ENCODE measurements around the gene UGT1A9.

DNA sequence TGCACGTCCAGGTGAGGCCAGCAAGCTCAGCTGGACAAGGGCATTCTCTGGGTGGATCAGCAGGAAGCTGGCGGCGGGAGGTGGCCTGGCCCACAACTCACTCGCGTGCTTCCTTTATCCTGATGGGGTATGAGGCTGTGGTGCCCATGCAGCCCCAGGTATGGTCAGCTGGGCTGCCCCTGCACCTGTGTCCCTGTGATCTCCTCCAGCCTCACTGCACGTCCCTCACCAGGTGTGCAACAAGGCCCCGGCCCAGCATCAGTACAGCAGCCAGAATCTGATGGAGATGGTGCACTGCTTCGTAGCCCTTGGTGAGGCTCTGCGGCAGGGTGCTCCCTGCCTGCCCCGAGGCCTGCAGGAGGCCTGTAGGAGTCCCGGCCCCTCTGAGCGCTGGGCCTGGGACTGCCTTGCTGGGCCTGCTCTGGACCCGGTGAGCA lies 124.1 kb downstream of the UGT1A9 start:
- TF ChIP-seq POLR2AphosphoS5 (IDR thresholded peaks at IDR 0.05; ENCODE audit: low read depth, low read length) (no peak), TAF1 (IDR thresholded peaks at IDR 0.05; ENCODE audit: borderline replicate concordance, low read depth, low read length) (no peak), GATA2 (CRISPR knock-in tag; IDR thresholded peaks at IDR 0.05) (no peak), JUND (IDR thresholded peaks at IDR 0.05) (no peak), FOXM1 (IDR thresholded peaks at IDR 0.05; ENCODE audit: low read depth) (no peak), EP300 (IDR thresholded peaks at IDR 0.05; ENCODE audit: borderline replicate concordance in 1 of 2, low read depth in 1 of 2, low read length in 1 of 2) (no peak), USF2 (IDR thresholded peaks at IDR 0.05; ENCODE audit: borderline replicate concordance, low read depth, low read length) (no peak), NRF1 (IDR thresholded peaks at IDR 0.05; ENCODE audit: low read depth, low read length) (no peak)
- TF ChIP-seq, protein P1, sequence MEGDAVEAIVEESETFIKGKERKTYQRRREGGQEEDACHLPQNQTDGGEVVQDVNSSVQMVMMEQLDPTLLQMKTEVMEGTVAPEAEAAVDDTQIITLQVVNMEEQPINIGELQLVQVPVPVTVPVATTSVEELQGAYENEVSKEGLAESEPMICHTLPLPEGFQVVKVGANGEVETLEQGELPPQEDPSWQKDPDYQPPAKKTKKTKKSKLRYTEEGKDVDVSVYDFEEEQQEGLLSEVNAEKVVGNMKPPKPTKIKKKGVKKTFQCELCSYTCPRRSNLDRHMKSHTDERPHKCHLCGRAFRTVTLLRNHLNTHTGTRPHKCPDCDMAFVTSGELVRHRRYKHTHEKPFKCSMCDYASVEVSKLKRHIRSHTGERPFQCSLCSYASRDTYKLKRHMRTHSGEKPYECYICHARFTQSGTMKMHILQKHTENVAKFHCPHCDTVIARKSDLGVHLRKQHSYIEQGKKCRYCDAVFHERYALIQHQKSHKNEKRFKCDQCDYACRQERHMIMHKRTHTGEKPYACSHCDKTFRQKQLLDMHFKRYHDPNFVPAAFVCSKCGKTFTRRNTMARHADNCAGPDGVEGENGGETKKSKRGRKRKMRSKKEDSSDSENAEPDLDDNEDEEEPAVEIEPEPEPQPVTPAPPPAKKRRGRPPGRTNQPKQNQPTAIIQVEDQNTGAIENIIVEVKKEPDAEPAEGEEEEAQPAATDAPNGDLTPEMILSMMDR (IDR thresholded peaks at IDR 0.05): no peak
